Neuronal stem cell (in vitro differentiated cells): Measurements from ENCODE around the gene RABGGTA.
"Not testable (repeated sequence)": the region's sequence is repeated elsewhere in the genome, so short reads cannot be mapped to it uniquely, and the experiment has no call there.

Experiments used
- DNase-seq: peaks from one replicate; pipeline ENCODE4 v3.0.0-alpha.2; 2013; ENCODE audit warnings: low spot score
- H2AFZ ChIP-seq: one replicate; pipeline ENCODE4 v1.6.1; 2013; ENCODE audit warnings: mild to moderate bottlenecking, low read length, inconsistent platforms
- H2AK5ac ChIP-seq: 2 replicates; pipeline ENCODE4 v1.6.1; 2013; ENCODE audit warnings: low read depth, mild to moderate bottlenecking, inconsistent platforms, low read length, moderate library complexity, mixed read lengths
- H2BK120ac ChIP-seq: 2 replicates; pipeline ENCODE4 v1.6.1; 2013; ENCODE audit warnings: low read depth, mild to moderate bottlenecking, inconsistent platforms, low read length, moderate library complexity, mixed read lengths
- H2BK12ac ChIP-seq: one replicate; pipeline ENCODE4 v1.6.1; 2013; ENCODE audit warnings: low read length, inconsistent platforms
- H2BK15ac ChIP-seq: 2 replicates; pipeline ENCODE4 v1.6.1; 2013; ENCODE audit warnings: mild to moderate bottlenecking, low read length, inconsistent platforms, mixed read lengths
- H2BK5ac ChIP-seq: one replicate; pipeline ENCODE4 v1.6.1; 2013; ENCODE audit warnings: inconsistent platforms, mild to moderate bottlenecking, low read length, moderate library complexity
- H3K14ac ChIP-seq: one replicate; pipeline ENCODE4 v1.6.1; 2013; ENCODE audit warnings: low read length, inconsistent platforms
- H3K18ac ChIP-seq: 2 replicates; pipeline ENCODE4 v1.6.1; 2013; ENCODE audit warnings: low read length, inconsistent platforms
- H3K23ac ChIP-seq: 2 replicates; pipeline ENCODE4 v1.6.1; 2013; ENCODE audit warnings: low read depth, mild to moderate bottlenecking, mixed read lengths, low read length, inconsistent platforms; ENCODE audit not compliant: poor library complexity
- H3K27ac ChIP-seq: replicated peaks from 3 replicates; pipeline ENCODE4 v1.5.1; 2013; ENCODE audit warnings: low read length, inconsistent platforms
- H3K27me3 ChIP-seq, 3 experiments: 2 replicates each; pipeline ENCODE4 v1.6.1; 2013; ENCODE audit warnings: low read length in 3 of 3, mild to moderate bottlenecking in 2 of 3, inconsistent platforms in 1 of 3, low read depth in 1 of 3, mixed read lengths in 1 of 3, moderate library complexity in 1 of 3; ENCODE audit not compliant: control insufficient read depth in 3 of 3, insufficient read depth in 3 of 3
- H3K36me3 ChIP-seq, 2 donors: replicated peaks in 1 of 2; 2 replicates each; pipeline ENCODE4 v1.6.1; 2013; ENCODE audit warnings: low read length in 2 of 2; ENCODE audit not compliant: control insufficient read depth in 2 of 2, insufficient read depth in 2 of 2
- H3K4ac ChIP-seq: 2 replicates; pipeline ENCODE4 v1.6.1; 2013; ENCODE audit warnings: inconsistent platforms, mild to moderate bottlenecking, low read length, moderate library complexity
- H3K4me1 ChIP-seq, 2 donors: 1 replicate in 1 of 2; 2 replicates in 1 of 2; pipeline ENCODE4 v1.6.1; 2013; ENCODE audit warnings: low read length in 2 of 2, low read depth in 1 of 2; ENCODE audit not compliant: control insufficient read depth in 2 of 2, insufficient read depth in 1 of 2
- H3K4me2 ChIP-seq: one replicate; pipeline ENCODE4 v1.6.1; 2013; ENCODE audit warnings: mild to moderate bottlenecking, low read length, inconsistent platforms; ENCODE audit not compliant: insufficient read depth, poor library complexity, severe bottlenecking
- H3K4me3 ChIP-seq, 2 donors: 2 replicates each; pipeline ENCODE4 v1.5.1; 2013; ENCODE audit warnings: low read length in 2 of 2, mild to moderate bottlenecking in 2 of 2, inconsistent platforms in 1 of 2, moderate library complexity in 1 of 2
- H3K79me1 ChIP-seq: one replicate; pipeline ENCODE4 v1.6.1; 2013; ENCODE audit warnings: low read depth, mild to moderate bottlenecking, inconsistent platforms, low read length, moderate library complexity
- H3K9ac ChIP-seq: one replicate; pipeline ENCODE4 v1.6.1; 2013; ENCODE audit warnings: mild to moderate bottlenecking, low read depth, low read length, inconsistent platforms; ENCODE audit not compliant: poor library complexity
- H3K9me3 ChIP-seq, 2 donors: replicated peaks in 1 of 2; 2 replicates each; pipeline versions ENCODE3 to v1.6.1; 2013; ENCODE audit warnings: low read length in 2 of 2, mild to moderate bottlenecking in 2 of 2, inconsistent platforms in 1 of 2, low read depth in 1 of 2, mixed read lengths in 1 of 2, moderate library complexity in 1 of 2; ENCODE audit not compliant: control insufficient read depth in 2 of 2, insufficient read depth in 1 of 2
- H4K8ac ChIP-seq: one replicate; pipeline ENCODE4 v1.6.1; 2013; ENCODE audit warnings: low read depth, mild to moderate bottlenecking, inconsistent platforms, low read length, moderate library complexity
- H4K91ac ChIP-seq: one replicate; pipeline ENCODE4 v1.6.1; 2013; ENCODE audit warnings: low read length, low read depth, mild to moderate bottlenecking, inconsistent platforms; ENCODE audit not compliant: poor library complexity
- WGBS, 2 donors: extraction: QIAGEN DNeasy Blood & Tissue Kit; methylation state at CpG; one replicate each; pipeline ENCODE4 v1.1.7; 2013; ENCODE audit warnings: missing lambda C conversion rate in 2 of 2, mixed read lengths in 1 of 2; ENCODE audit not compliant: insufficient read length in 2 of 2, insufficient replicate concordance in 1 of 2; ENCODE audit errors: extremely low coverage in 2 of 2; 5-methylcytosine and 5-hydroxymethylcytosine counted together

The RABGGTA gene

GRCh38 chr14:24228902-24229301 is 42.5 kb downstream of the RABGGTA start:
- H3K14ac ChIP-seq, result no peak overlapping the region
- H3K4ac ChIP-seq, result no peak overlapping the region
- H4K8ac ChIP-seq, result no peak overlapping the region
- no peak overlapping the region for H2AFZ ChIP-seq
- no peak overlapping the region for H3K18ac ChIP-seq
- H2BK120ac ChIP-seq, result no peak overlapping the region
- H3K79me1 ChIP-seq, result peaks cover 5% of the 10 kb centered on the region
- no peak overlapping the region for H2BK15ac ChIP-seq
- no peak overlapping the region for H3K27ac ChIP-seq
- WGBS, 2 donors, result no CpG with 5 or more reads among the region's 1 CpG
- H3K23ac ChIP-seq, result no peak overlapping the region
- no peak overlapping the region for H3K4me2 ChIP-seq
- no peak overlapping the region for H3K4me3 ChIP-seq
- no peak overlapping the region for H2AK5ac ChIP-seq
- H3K27me3 ChIP-seq, result no peaks in the 10 kb centered on the region
- H4K91ac ChIP-seq, result no peak overlapping the region
- H2BK12ac ChIP-seq, result no peak overlapping the region
- H3K9ac ChIP-seq, result no peak overlapping the region
- H2BK5ac ChIP-seq, result no peak overlapping the region
- no peak for DNase-seq
- H3K36me3 ChIP-seq, result peaks cover 2 to 37% of the 10 kb centered on the region in 2 donors
- peaks cover 9 to 11% of the 10 kb centered on the region in 2 donors for H3K4me1 ChIP-seq
- no peaks in the 10 kb centered on the region for H3K9me3 ChIP-seq

- Histone ChIP-seq H3K9ac (no peak overlapping the region), H4K8ac (no peak overlapping the region), H4K91ac (no peak overlapping the region), H3K4ac (no peak overlapping the region), H3K23ac (no peak overlapping the region), H3K36me3 (peaks cover 2 to 37% of the 10 kb centered on the region in 2 donors), H3K4me2 (no peak overlapping the region), H2BK15ac (no peak overlapping the region), H3K27me3 (no peaks in the 10 kb centered on the region), H2BK5ac (no peak overlapping the region), H2AFZ (no peak overlapping the region), H3K18ac (no peak overlapping the region), H2BK120ac (no peak overlapping the region), H3K14ac (no peak overlapping the region), H3K4me1 (peaks cover 1 to 5% of the 10 kb centered on the region in 2 donors), H3K4me3 (no peak overlapping the region), H3K9me3 (no peaks in the 10 kb centered on the region), H3K79me1 (peaks cover 6% of the 10 kb centered on the region), H2BK12ac (no peak overlapping the region), H2AK5ac (no peak overlapping the region), H3K27ac (no peak overlapping the region)
- no CpG with 5 or more reads among the region's 1 CpG for WGBS, 2 donors
- DNase-seq, result no peak
These were observed 44.9 kb downstream of the RABGGTA start for GRCh38 chr14:24226473-24226872.

- Histone ChIP-seq H3K4me1 (no peaks in the 10 kb centered on the region), H3K18ac (no peak overlapping the region), H2BK12ac (no peak overlapping the region), H3K14ac (no peak overlapping the region), H3K23ac (no peak overlapping the region), H3K9me3 (no peaks in the 10 kb centered on the region), H2AK5ac (no peak overlapping the region), H2BK120ac (no peak overlapping the region), H2BK5ac (no peak overlapping the region), H3K9ac (no peak overlapping the region), H3K4me3 (no peak overlapping the region), H2AFZ (no peak overlapping the region), H3K27ac (no peak overlapping the region), H4K8ac (no peak overlapping the region), H2BK15ac (no peak overlapping the region), H4K91ac (no peak overlapping the region), H3K79me1 (peaks cover 2% of the 10 kb centered on the region), H3K4me2 (no peak overlapping the region), H3K36me3 (peaks cover 2 to 36% of the 10 kb centered on the region in 2 donors), H3K27me3 (no peaks in the 10 kb centered on the region), H3K4ac (no peak overlapping the region)
- DNase-seq, result no peak
- no CpG with 5 or more reads among the region's 7 CpGs for WGBS, 2 donors
These were observed 46.8 kb downstream of the RABGGTA start for GRCh38 chr14:24224618-24225071.

GRCh38 chr14:24222987-24223386 is 48.4 kb downstream of the RABGGTA start:
- not testable (repeated sequence) for H3K9me3 ChIP-seq, H2BK5ac ChIP-seq, H3K27ac ChIP-seq, H3K23ac ChIP-seq, H3K18ac ChIP-seq, H3K4me1 ChIP-seq, H3K27me3 ChIP-seq, H2BK120ac ChIP-seq, H2BK15ac ChIP-seq, H3K9ac ChIP-seq, H2AFZ ChIP-seq, H3K4ac ChIP-seq, H4K91ac ChIP-seq, H3K4me2 ChIP-seq, H2AK5ac ChIP-seq, H4K8ac ChIP-seq, H2BK12ac ChIP-seq, H3K14ac ChIP-seq, DNase-seq, H3K79me1 ChIP-seq, H3K4me3 ChIP-seq
- H3K36me3 ChIP-seq, result peaks cover 1 to 30% of the 10 kb centered on the region in 2 donors
- no CpG with 5 or more reads among the region's 4 CpGs for WGBS, 2 donors
